HCT116 (cell line): ENCODE results near the gene TBC1D8.

Experiments used
- EZH2 ChIP-seq: fragments of 200-600 bp; sonication (generic); IDR thresholded peaks from 2 replicates; pipeline ENCODE4 v1.6.1; 2017; ENCODE audit warnings: antibody characterized with exemption, mixed run types
- TF ChIP-seq, protein P1 (sequence below): IDR thresholded peaks from 2 replicates; pipeline ENCODE4 v1.6.1; 2012

DNA sequence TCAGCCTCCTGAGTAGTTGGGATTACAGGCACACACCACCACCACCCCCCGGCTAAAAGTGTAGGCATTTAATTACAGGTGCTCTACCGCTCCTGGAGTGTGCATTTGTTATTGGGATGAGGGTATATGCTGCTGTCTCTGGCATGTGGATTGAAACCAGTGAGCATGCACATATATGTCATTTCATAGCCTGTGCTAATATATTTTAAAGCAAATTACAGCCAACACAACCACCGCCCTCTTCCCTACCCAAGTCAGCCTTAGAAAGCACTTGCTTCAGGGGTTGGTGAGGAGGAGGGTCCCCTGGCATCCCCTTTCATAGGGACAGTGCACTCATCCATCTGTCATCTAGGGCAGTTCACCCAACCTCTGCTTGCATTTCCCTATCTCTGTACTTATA lies 10.5 kb upstream of the TBC1D8 start:
- no peak for TF ChIP-seq EZH2
- TF ChIP-seq, protein P1, sequence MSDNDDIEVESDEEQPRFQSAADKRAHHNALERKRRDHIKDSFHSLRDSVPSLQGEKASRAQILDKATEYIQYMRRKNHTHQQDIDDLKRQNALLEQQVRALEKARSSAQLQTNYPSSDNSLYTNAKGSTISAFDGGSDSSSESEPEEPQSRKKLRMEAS = no peak
